PFSK-1 (cell line): ENCODE results near the gene ABCA7. TPM values are rescaled to one million over a fixed set of nuclear protein-coding genes. Genes with fewer than 3 reads are reported as not detected.

Experiments used
- FOXP2 ChIP-seq: optimal IDR thresholded peaks from 2 replicates; pipeline ENCODE3; 2011; ENCODE audit warnings: borderline replicate concordance, control low read depth, inconsistent platforms; ENCODE audit not compliant: insufficient read depth; ENCODE audit errors: extremely low read length, extremely low read depth
- POLR2AphosphoS5 ChIP-seq: IDR thresholded peaks from 2 replicates; pipeline ENCODE4 v1.6.1; 2012; ENCODE audit warnings: low read depth, mild to moderate bottlenecking, control low read depth, low read length, moderate library complexity
- REST ChIP-seq, 2 experiments: IDR thresholded peaks; 2 replicates each; pipeline versions ENCODE4 v1.6.1 to v1.8.0; 2011 to 2012; ENCODE audit warnings: low read depth in 2 of 2, low read length in 2 of 2, control low read depth in 1 of 2, inconsistent platforms in 1 of 2, mild to moderate bottlenecking in 1 of 2, moderate library complexity in 1 of 2; ENCODE audit not compliant: insufficient read depth in 1 of 2
- SIN3A ChIP-seq: IDR thresholded peaks from 2 replicates; pipeline ENCODE4 v1.6.1; 2012; ENCODE audit warnings: mild to moderate bottlenecking, low read length, moderate library complexity, borderline replicate concordance; ENCODE audit not compliant: insufficient read depth
- TAF1 ChIP-seq: IDR thresholded peaks from 2 replicates; pipeline ENCODE4 v1.6.1; 2012; ENCODE audit warnings: low read length, control low read depth, borderline replicate concordance; ENCODE audit not compliant: insufficient read depth
- polyA plus RNA-seq: library from polyadenylated mRNA; unstranded; fragments of >200 nt; gene quantifications from one replicate; pipeline ENCODE4 v1.2.1, GENCODE V29; 2012; ENCODE audit warnings: low read depth, missing spikeins; ENCODE audit not compliant: insufficient read length

The ABCA7 gene
- polyA plus RNA-seq = 6.5 TPM

GRCh38 chr19:1039646-1040475 lies at the start of gene ABCA7:
TSS of gene ABCA7 (plus strand) at chr19:1040107. CDS start at chr19:1041362, 1,255 bp downstream.
- TF ChIP-seq FOXP2 (peak; percentile 56), TAF1 (no peak), REST (IDR thresholded peaks at IDR 0.05; ENCODE audit: insufficient read depth in 1 of 2, low read depth in 2 of 2, low read length in 2 of 2) (peak in 1 of 2 experiments; percentile 12; a peak in 1 of 4 replicates)

GRCh38 chr19:990119-990571 lies 49.8 kb upstream of the ABCA7 start:
- TF ChIP-seq TAF1 (no peak), FOXP2 (no peak), REST (IDR thresholded peaks at IDR 0.05; ENCODE audit: insufficient read depth in 1 of 2, low read depth in 2 of 2, low read length in 2 of 2) (no peak), POLR2AphosphoS5 (no peak), SIN3A (no peak)

GRCh38 chr19:990746-991145 lies 49.2 kb upstream of the ABCA7 start:
- no peak for TF ChIP-seq SIN3A
- no peak for TF ChIP-seq REST (IDR thresholded peaks at IDR 0.05; ENCODE audit: insufficient read depth in 1 of 2, low read depth in 2 of 2, low read length in 2 of 2)
- TF ChIP-seq TAF1 = no peak
- no peak for TF ChIP-seq POLR2AphosphoS5
- TF ChIP-seq FOXP2 = no peak

GRCh38 chr19:991174-991931 lies 48.6 kb upstream of the ABCA7 start:
- TF ChIP-seq FOXP2 = no peak
- TF ChIP-seq REST (IDR thresholded peaks at IDR 0.05; ENCODE audit: insufficient read depth in 1 of 2, low read depth in 2 of 2, low read length in 2 of 2) = no peak
- TF ChIP-seq SIN3A = no peak
- no peak for TF ChIP-seq TAF1
- no peak for TF ChIP-seq POLR2AphosphoS5
